ENCODE results near the gene KTN1.

The KTN1 gene

DNA sequence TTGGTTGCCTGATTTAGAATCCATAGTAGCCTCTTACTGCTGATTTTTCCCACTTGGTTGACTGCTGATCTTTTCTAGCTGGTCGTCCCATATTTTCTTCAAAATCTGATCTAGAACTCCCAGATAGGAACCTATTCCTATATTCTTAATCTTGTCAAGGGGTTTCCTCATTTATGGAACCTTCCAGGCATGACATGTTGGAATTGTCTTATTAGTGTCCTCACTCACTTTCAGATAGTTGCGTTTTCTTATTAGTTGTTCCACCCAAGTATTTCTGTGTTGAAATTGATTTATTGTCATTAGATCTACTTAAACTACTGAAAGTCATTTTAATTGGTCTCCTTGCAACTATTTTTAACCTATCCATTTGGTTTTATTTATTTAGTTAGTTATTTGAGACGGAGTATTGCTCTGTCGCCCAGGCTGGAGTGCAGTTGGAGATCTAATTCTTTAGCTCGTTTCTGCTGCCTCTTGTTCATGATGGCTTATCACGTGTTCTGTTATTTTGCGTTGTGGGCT, 25.0 kb downstream of the KTN1 start:
- no peak for TF ChIP-seq EZH2 (IDR thresholded peaks at IDR 0.05; ENCODE audit: borderline replicate concordance, low read depth, low read length, severe bottlenecking)
- TF ChIP-seq, protein P1, sequence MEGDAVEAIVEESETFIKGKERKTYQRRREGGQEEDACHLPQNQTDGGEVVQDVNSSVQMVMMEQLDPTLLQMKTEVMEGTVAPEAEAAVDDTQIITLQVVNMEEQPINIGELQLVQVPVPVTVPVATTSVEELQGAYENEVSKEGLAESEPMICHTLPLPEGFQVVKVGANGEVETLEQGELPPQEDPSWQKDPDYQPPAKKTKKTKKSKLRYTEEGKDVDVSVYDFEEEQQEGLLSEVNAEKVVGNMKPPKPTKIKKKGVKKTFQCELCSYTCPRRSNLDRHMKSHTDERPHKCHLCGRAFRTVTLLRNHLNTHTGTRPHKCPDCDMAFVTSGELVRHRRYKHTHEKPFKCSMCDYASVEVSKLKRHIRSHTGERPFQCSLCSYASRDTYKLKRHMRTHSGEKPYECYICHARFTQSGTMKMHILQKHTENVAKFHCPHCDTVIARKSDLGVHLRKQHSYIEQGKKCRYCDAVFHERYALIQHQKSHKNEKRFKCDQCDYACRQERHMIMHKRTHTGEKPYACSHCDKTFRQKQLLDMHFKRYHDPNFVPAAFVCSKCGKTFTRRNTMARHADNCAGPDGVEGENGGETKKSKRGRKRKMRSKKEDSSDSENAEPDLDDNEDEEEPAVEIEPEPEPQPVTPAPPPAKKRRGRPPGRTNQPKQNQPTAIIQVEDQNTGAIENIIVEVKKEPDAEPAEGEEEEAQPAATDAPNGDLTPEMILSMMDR (IDR thresholded peaks at IDR 0.05; ENCODE audit: borderline replicate concordance, extremely low read depth, low read length, poor library complexity, severe bottlenecking), result no peak
- no peak for ATAC-seq (ENCODE audit: insufficient read depth, low read depth)
- Histone ChIP-seq H3K4me1 (ENCODE audit: insufficient read depth, low read length) (peaks cover 8% of the 10 kb centered on the region), H3K27me3 (ENCODE audit: insufficient read depth, low read length, poor library complexity) (no peaks in the 10 kb centered on the region), H4K20me1 (ENCODE audit: insufficient read depth, low read length) (peaks cover 41% of the 10 kb centered on the region), H3K9ac (ENCODE audit: low read depth, low read length) (no peak overlapping the region), H3K9me3 (ENCODE audit: insufficient read depth, low read length, severe bottlenecking) (no peaks in the 10 kb centered on the region), H3K79me2 (ENCODE audit: insufficient read depth, low read length) (peaks cover 100% of the 10 kb centered on the region), H3K36me3 (ENCODE audit: insufficient read depth, low read length) (0 out of 2 replicates have a peak, but pooled peaks cover 7% of the 10 kb centered on the region), H2AFZ (ENCODE audit: low read depth, low read length) (no peak overlapping the region), H3K27ac (ENCODE audit: low read length) (no peak overlapping the region), H3K4me3 (ENCODE audit: low read depth in 1 of 2, low read length in 2 of 2) (no peak overlapping the region), H3K4me2 (ENCODE audit: insufficient read depth, low read length) (no peak overlapping the region)
- no peak for DNase-seq

DNA sequence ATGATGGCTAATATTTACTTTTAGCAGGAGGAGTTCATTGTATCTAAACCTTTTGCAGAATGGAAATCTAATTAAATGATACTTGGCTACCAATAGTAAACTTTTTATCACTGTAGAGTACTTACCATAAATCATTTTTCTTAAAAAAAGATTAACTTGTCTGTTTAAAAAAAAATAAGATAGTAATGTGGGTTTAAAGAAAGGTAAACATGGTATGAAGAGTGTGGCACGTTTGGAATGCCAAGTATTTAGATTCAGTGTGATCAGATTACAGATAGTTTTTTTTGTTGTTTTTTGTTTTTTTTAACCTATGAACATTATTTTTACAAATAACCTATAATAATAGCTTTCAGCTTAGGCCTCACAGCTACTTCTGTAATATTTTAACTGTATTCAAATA, 25.8 kb downstream of the KTN1 start:
- Histone ChIP-seq H3K36me3 (ENCODE audit: insufficient read depth, low read length) (0 out of 2 replicates have a peak, but pooled peaks cover 7% of the 10 kb centered on the region), H4K20me1 (ENCODE audit: insufficient read depth, low read length) (peaks cover 43% of the 10 kb centered on the region), H3K4me2 (ENCODE audit: insufficient read depth, low read length) (no peak overlapping the region), H3K27ac (ENCODE audit: low read length) (no peak overlapping the region), H2AFZ (ENCODE audit: low read depth, low read length) (no peak overlapping the region), H3K27me3 (ENCODE audit: insufficient read depth, low read length, poor library complexity) (no peaks in the 10 kb centered on the region), H3K4me1 (ENCODE audit: insufficient read depth, low read length) (peaks cover 8% of the 10 kb centered on the region), H3K79me2 (ENCODE audit: insufficient read depth, low read length) (peaks cover 100% of the 10 kb centered on the region), H3K4me3 (ENCODE audit: low read depth in 1 of 2, low read length in 2 of 2) (no peak overlapping the region), H3K9ac (ENCODE audit: low read depth, low read length) (no peak overlapping the region), H3K9me3 (ENCODE audit: insufficient read depth, low read length, severe bottlenecking) (no peaks in the 10 kb centered on the region)
- no peak for DNase-seq
- TF ChIP-seq, protein P1 (IDR thresholded peaks at IDR 0.05; ENCODE audit: borderline replicate concordance, extremely low read depth, low read length, poor library complexity, severe bottlenecking), result no peak
- TF ChIP-seq EZH2 (IDR thresholded peaks at IDR 0.05; ENCODE audit: borderline replicate concordance, low read depth, low read length, severe bottlenecking), result no peak
- ATAC-seq (ENCODE audit: insufficient read depth, low read depth), result no peak

DNA sequence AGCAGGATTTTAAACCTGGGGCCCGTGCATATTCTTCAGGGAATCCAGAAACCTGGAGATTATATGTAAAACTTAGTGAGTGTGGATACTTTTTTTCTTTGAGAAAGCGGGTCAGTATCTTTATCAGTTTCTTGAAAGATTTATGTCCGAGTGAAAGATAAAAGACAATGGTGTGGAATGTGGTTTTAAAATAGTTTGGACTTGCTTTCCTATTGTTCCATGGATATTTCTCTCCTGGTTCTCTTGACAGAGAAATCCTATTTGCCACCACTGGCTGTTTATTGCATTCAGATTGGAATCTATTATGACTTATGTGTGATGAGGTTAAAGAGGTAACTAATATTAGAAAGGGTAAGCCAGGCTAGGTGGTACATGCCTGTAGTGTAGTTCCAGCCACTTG, 27.4 kb downstream of the KTN1 start:
- DNase-seq (no peak), ATAC-seq (ENCODE audit: insufficient read depth, low read depth) (no peak)
- H3K36me3 ChIP-seq (ENCODE audit: insufficient read depth, low read length), result 0 out of 2 replicates have a peak, but pooled peaks cover 9% of the 10 kb centered on the region
- no peaks in the 10 kb centered on the region for H3K27me3 ChIP-seq (ENCODE audit: insufficient read depth, low read length, poor library complexity)
- peaks cover 39% of the 10 kb centered on the region for H4K20me1 ChIP-seq (ENCODE audit: insufficient read depth, low read length)
- no peaks in the 10 kb centered on the region for H3K9me3 ChIP-seq (ENCODE audit: insufficient read depth, low read length, severe bottlenecking)
- H3K4me3 ChIP-seq (ENCODE audit: low read depth in 1 of 2, low read length in 2 of 2), result no peak overlapping the region
- H3K27ac ChIP-seq (ENCODE audit: low read length), result no peak overlapping the region
- H2AFZ ChIP-seq (ENCODE audit: low read depth, low read length), result no peak overlapping the region
- no peak for TF ChIP-seq EZH2 (IDR thresholded peaks at IDR 0.05; ENCODE audit: borderline replicate concordance, low read depth, low read length, severe bottlenecking)
- TF ChIP-seq, protein P1 (IDR thresholded peaks at IDR 0.05; ENCODE audit: borderline replicate concordance, extremely low read depth, low read length, poor library complexity, severe bottlenecking), result no peak
- no peak overlapping the region for H3K9ac ChIP-seq (ENCODE audit: low read depth, low read length)
- peaks cover 8% of the 10 kb centered on the region for H3K4me1 ChIP-seq (ENCODE audit: insufficient read depth, low read length)
- peaks cover 100% of the 10 kb centered on the region for H3K79me2 ChIP-seq (ENCODE audit: insufficient read depth, low read length)
- no peak overlapping the region for H3K4me2 ChIP-seq (ENCODE audit: insufficient read depth, low read length)
